ENCODE results near the gene PLIN4. TPM values are rescaled to one million over a fixed set of nuclear protein-coding genes. Genes with fewer than 3 reads are reported as not detected.

Gene PLIN4
- total and polyA plus RNA-seq, 12 donors = 0.09 to 25.4 (median 2.5) TPM

- peaks cover 0 to 43% of the 10 kb centered on the region in 2 donors for H3K36me3 ChIP-seq (replicated peaks in 1 of 2)
These were observed 15.0 kb downstream of the PLIN4 start for GRCh38 chr19:4503132-4503824.

GRCh38 chr19:4502282-4503131 lies 15.8 kb downstream of the PLIN4 start:
- H3K9me3 ChIP-seq (replicated peaks in 1 of 3) = no peaks in the 10 kb centered on the region
- WGBS, 4 donors = 88 to 92% (median 90%) methylated on average over 21 to 37 of the region's 37 CpGs
- intact Hi-C loops (cut with DNase I) = no loop called here
- DNase-seq = no peak
- no peaks in the 10 kb centered on the region for H3K27me3 ChIP-seq
- H3K27ac ChIP-seq = no peak overlapping the region
- no peak overlapping the region for H3K4me3 ChIP-seq
- TF ChIP-seq CTCF (IDR thresholded peaks at IDR 0.05) = no peak
- TF ChIP-seq POLR2A (IDR thresholded peaks at IDR 0.05) = no peak
- peaks cover 0 to 50% of the 10 kb centered on the region in 2 donors for H3K36me3 ChIP-seq (replicated peaks in 1 of 2)
- H3K4me1 ChIP-seq (replicated peaks in 1 of 2) = peaks cover 0 to 8% of the 10 kb centered on the region in 2 donors

More at GRCh38 chr19:4503132-4503824, 15.0 kb downstream of the PLIN4 start:
- Histone ChIP-seq H3K4me1 (replicated peaks in 1 of 2) (peaks cover 0 to 8% of the 10 kb centered on the region in 2 donors), H3K27ac (no peak overlapping the region), H3K27me3 (no peaks in the 10 kb centered on the region), H3K4me3 (no peak overlapping the region), H3K9me3 (replicated peaks in 1 of 3) (no peaks in the 10 kb centered on the region)
- TF ChIP-seq CTCF (IDR thresholded peaks at IDR 0.05) (no peak), POLR2A (IDR thresholded peaks at IDR 0.05) (no peak)
- DNase-seq = no peak
- intact Hi-C loops (cut with DNase I) = no loop called here
- 89 to 98% (median 93%) methylated on average over 10 to 25 of the region's 25 CpGs for WGBS, 4 donors

GRCh38 chr19:4501691-4502090 lies 16.6 kb downstream of the PLIN4 start:
- no peak for DNase-seq
- intact Hi-C loops (cut with DNase I) = no loop called here
- TF ChIP-seq POLR2A (IDR thresholded peaks at IDR 0.05) (no peak), CTCF (IDR thresholded peaks at IDR 0.05) (no peak)
- 86 to 94% (median 88%) methylated on average over 14 to 25 of the region's 25 CpGs for WGBS, 4 donors
- Histone ChIP-seq H3K27ac (no peak overlapping the region), H3K36me3 (replicated peaks in 1 of 2) (peaks cover 0 to 59% of the 10 kb centered on the region in 2 donors), H3K4me3 (no peak overlapping the region), H3K4me1 (replicated peaks in 1 of 2) (peaks cover 0 to 2% of the 10 kb centered on the region in 2 donors), H3K27me3 (no peaks in the 10 kb centered on the region), H3K9me3 (replicated peaks in 1 of 3) (no peaks in the 10 kb centered on the region)

GRCh38 chr19:4500841-4501591 lies 17.3 kb downstream of the PLIN4 start:
- H3K4me1 ChIP-seq (replicated peaks in 1 of 2) = no peaks in the 10 kb centered on the region
- no peak overlapping the region for H3K4me3 ChIP-seq
- TF ChIP-seq CTCF (IDR thresholded peaks at IDR 0.05) (no peak), POLR2A (IDR thresholded peaks at IDR 0.05) (no peak)
- 94 to 97% (median 96%) methylated on average over 11 to 29 of the region's 29 CpGs for WGBS, 4 donors
- H3K27me3 ChIP-seq = no peaks in the 10 kb centered on the region
- no peaks in the 10 kb centered on the region for H3K9me3 ChIP-seq (replicated peaks in 1 of 3)
- DNase-seq = no peak
- H3K36me3 ChIP-seq (replicated peaks in 1 of 2) = peaks cover 0 to 65% of the 10 kb centered on the region in 2 donors
- intact Hi-C loops (cut with DNase I) = no loop called here
- H3K27ac ChIP-seq = no peak overlapping the region
